ENCODE measurements around the gene ZSCAN2. TPM values are rescaled to one million over a fixed set of nuclear protein-coding genes. Genes with fewer than 3 reads are reported as not detected.

Gene ZSCAN2
- total and polyA plus RNA-seq, 2 of the 4 experiments (the other 2 are of a cell fraction): 10.4 to 18.3 TPM

DNA sequence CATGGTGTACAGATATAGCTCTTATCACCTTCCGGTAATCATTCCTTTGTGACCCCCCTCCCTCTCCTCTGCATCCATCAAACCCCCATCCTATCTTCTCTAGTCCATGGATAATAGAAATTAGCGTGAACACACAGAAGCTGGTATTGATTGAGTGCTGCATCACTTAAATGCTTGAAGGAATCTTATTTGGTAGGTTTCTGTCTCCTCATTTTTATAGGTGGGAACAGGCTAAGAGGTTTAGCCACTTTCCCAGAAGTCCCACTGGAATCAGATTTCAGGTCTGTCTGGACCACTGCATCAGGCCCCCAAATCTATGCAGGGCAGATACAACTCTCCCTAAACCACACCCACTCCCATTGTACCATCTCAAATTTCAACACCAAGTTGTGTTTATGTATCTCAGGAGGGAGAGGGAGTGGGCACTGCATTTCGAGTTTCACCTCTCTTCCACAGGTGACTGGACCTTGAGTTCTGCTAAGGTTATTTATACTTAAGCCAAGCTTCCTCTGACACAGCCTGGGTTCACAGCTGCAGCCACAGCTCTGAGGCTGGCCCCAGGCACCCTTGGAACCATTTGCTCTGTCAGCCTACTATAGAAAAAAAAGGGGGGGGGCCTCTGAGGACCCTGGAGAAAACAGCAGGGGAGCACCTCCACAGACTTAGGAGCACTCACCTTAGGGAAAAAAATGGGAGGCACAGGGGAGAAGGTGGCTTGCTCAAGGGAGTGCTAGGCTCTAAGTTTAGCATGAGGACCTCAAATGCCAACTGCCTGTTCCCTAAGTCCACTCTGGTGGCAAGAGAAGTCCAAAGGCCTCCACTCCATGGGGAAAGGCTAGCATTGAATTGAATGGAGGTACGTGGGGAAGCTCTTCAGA is 59.3 kb downstream of the ZSCAN2 start (continued):
- TF ChIP-seq MAZ (IDR thresholded peaks at IDR 0.05; ENCODE audit: borderline replicate concordance, low read depth, low read length): no peak

DNA sequence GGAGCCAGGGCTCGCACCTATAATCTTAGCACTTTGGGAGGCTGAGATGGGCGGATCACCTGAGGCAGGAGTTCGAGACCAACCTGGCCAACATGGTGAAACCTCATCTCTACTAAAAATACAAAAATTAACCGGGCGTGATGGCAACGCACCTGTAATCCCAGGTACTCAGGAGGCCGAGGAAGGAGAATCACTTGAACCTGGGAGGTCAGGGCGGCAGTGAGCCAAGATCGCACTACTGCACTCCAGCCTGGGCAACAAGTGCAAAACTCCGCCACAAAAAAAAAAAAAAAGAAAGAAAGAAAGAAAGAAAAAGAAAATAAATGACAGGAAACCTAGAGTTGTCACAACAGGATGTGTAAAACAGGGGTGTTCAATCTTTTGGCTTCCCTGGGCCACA is 60.2 kb downstream of the ZSCAN2 start:
- no peak for ATAC-seq (ENCODE audit: low read depth)
- no peak overlapping the region for H3K18ac ChIP-seq (ENCODE audit: low read depth, low read length)
- H3K4ac ChIP-seq (ENCODE audit: low read depth, low read length): no peak overlapping the region
- H3K27me3 ChIP-seq (ENCODE audit: control insufficient read depth, insufficient read depth, low read length): no peaks in the 10 kb centered on the region
- H3K9me3 ChIP-seq (ENCODE audit: control insufficient read depth, insufficient read depth, low read length): no peaks in the 10 kb centered on the region
- H2BK120ac ChIP-seq (ENCODE audit: low read depth, low read length): no peak overlapping the region
- CTCF ChIA-PET: no interaction called here
- no peak overlapping the region for H3K9ac ChIP-seq (ENCODE audit: low read depth, low read length)
- no peak overlapping the region for H2AFZ ChIP-seq (replicated peaks; ENCODE audit: low read length, poor library complexity)
- H4K20me1 ChIP-seq (ENCODE audit: insufficient read depth, low read length): no peaks in the 10 kb centered on the region
- no peak overlapping the region for H3K14ac ChIP-seq (replicated peaks; ENCODE audit: low read depth, low read length)
- no peak overlapping the region for H2AK9ac ChIP-seq (replicated peaks; ENCODE audit: low read depth, low read length, poor library complexity)
- no peak overlapping the region for H3K23ac ChIP-seq (ENCODE audit: low read depth, low read length)
- H3K4me1 ChIP-seq (ENCODE audit: control insufficient read depth, insufficient read depth, low read length): peaks cover 7% of the 10 kb centered on the region
- peaks cover 6 to 17% of the 10 kb centered on the region in 2 experiments; a peak in 2 of 4 replicates for H3K79me1 ChIP-seq (ENCODE audit: low read depth in 1 of 2, low read length in 2 of 2)
- no peak overlapping the region for H3K27ac ChIP-seq (ENCODE audit: insufficient read depth, low read length)
- no peak overlapping the region for H2BK15ac ChIP-seq (ENCODE audit: low read depth, low read length)
- DNase-seq: no peak
- no peak overlapping the region for H2BK5ac ChIP-seq (ENCODE audit: low read depth, low read length, poor library complexity, severe bottlenecking)
- POLR2A ChIA-PET (ENCODE audit: unreplicated experiment): interaction anchor here (0.6 kb wide), 1 partner anchor 102 kb away, joined by 4 read pairs; no protein-coding TSS in a partner anchor
- no peak overlapping the region for H4K91ac ChIP-seq (ENCODE audit: insufficient read depth, low read depth, low read length)
- no peak overlapping the region for H4K8ac ChIP-seq (ENCODE audit: low read depth in 2 of 2, low read length in 2 of 2)
- no peak overlapping the region for H4K5ac ChIP-seq (ENCODE audit: low read depth, low read length)
- intact Hi-C loops (cut with micrococcal nuclease): no loop called here
- H2AK5ac ChIP-seq (ENCODE audit: low read depth, low read length): no peak overlapping the region
- in situ Hi-C loops (cut with MboI; ENCODE audit: low sequenced_read_pairs): no loop called here
- no TSS peak for BruUV-seq (replicated peaks)
- H3K36me3 ChIP-seq (ENCODE audit: control insufficient read depth, insufficient read depth, low read length): peaks cover 4% of the 10 kb centered on the region
- dilution Hi-C loops (cut with HindIII; ENCODE audit: low sequenced_read_pairs, unreplicated experiment): no loop called here
- H3K4me3 ChIP-seq (ENCODE audit: insufficient read depth, low read depth, low read length): no peak overlapping the region
- H2BK20ac ChIP-seq (ENCODE audit: low read depth, low read length): no peak overlapping the region
- no peak overlapping the region for H3K56ac ChIP-seq (ENCODE audit: extremely low read depth, insufficient read depth, low read length)
- peaks cover 10% of the 10 kb centered on the region; the same call in 1 of the 2 replicates for H3K9me1 ChIP-seq (ENCODE audit: insufficient read depth, low read length)
- TF ChIP-seq, protein P1, sequence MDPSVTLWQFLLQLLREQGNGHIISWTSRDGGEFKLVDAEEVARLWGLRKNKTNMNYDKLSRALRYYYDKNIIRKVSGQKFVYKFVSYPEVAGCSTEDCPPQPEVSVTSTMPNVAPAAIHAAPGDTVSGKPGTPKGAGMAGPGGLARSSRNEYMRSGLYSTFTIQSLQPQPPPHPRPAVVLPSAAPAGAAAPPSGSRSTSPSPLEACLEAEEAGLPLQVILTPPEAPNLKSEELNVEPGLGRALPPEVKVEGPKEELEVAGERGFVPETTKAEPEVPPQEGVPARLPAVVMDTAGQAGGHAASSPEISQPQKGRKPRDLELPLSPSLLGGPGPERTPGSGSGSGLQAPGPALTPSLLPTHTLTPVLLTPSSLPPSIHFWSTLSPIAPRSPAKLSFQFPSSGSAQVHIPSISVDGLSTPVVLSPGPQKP (IDR thresholded peaks at IDR 0.05; ENCODE audit: borderline replicate concordance, low read depth, low read length): no peak
- H3K4me2 ChIP-seq (ENCODE audit: low read depth, low read length): no peak overlapping the region
- WGBS, 2 experiments (ENCODE audit: extremely low coverage in 2 of 2, insufficient read length in 1 of 2): 100% methylated on average over 3 of the region's 10 CpGs; no CpG with 5 or more reads in 1 of the 2 experiments

Measured in IMR-90 (cell line).